ENCODE data around the gene SORCS2.

Gene SORCS2

DNA sequence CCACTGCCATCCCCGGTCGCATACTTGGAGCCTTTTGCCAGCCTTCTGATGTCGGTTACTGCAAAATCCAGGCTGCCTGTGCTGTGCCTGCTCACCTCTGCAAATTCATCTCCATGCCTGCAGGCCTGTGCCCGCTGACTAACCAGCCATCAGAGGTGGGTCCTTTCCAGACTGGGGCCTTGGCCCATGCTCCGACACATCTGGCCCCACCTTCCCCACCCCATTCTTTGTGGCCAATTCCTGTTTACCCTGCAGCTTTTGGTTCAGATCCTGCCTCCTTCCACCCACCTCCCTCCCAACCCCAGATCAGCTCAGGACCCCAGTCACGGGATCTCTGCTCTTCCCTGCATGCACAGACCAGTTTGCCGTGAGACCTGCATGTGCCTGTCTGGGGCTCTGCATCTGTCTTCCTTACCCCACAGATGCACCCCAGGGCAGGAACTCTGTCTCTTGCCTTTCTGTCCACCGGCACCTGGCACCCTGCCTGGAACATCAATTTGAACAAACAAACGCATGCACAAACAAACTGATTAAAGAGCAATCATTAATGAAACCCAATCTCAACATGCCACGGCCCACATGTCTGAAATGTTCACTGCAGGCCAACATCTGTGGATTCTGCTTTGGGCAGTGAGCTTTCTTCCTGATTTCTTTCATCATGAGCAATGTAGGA is 355.2 kb downstream of the SORCS2 start:
- CTCF ChIA-PET: interaction anchor here (0.5 kb wide), 1 partner anchor 1664 kb away, joined by 3 read pairs; no protein-coding TSS in a partner anchor
- Histone ChIP-seq H3K9me3 (ENCODE audit: control extremely low read depth in 1 of 5, control insufficient read depth in 4 of 5, insufficient read depth in 2 of 5, low read depth in 1 of 5, low read length in 4 of 5) (peaks cover 0 to 8% (median 6%) of the 10 kb centered on the region in 5 experiments), H3K36me3 (ENCODE audit: control insufficient read depth in 4 of 4, insufficient read depth in 4 of 4, low read length in 3 of 4) (no peaks in the 10 kb centered on the region), H3K4me1 (ENCODE audit: control extremely low read depth in 1 of 4, control insufficient read depth in 4 of 4, insufficient read depth in 4 of 4, low read length in 3 of 4) (no peaks in the 10 kb centered on the region), H3K4me3 (ENCODE audit: control insufficient read depth in 1 of 7, extremely low read depth in 1 of 7, insufficient read depth in 4 of 7, low read depth in 2 of 7, low read length in 6 of 7) (no peak overlapping the region), H3K27ac (ENCODE audit: insufficient read depth in 1 of 2, low read depth in 1 of 2, low read length in 2 of 2, poor library complexity in 1 of 2, severe bottlenecking in 2 of 2) (no peak overlapping the region), H3K27me3 (replicated peaks in 2 of 5; ENCODE audit: control insufficient read depth in 4 of 5, insufficient read depth in 5 of 5, low read length in 4 of 5) (peaks cover 0 to 26% (median 2%) of the 10 kb centered on the region in 5 experiments)
- DNase-seq: no peak
- 77% methylated on average over 9 of the region's 10 CpGs for WGBS (ENCODE audit: insufficient coverage)
- POLR2A ChIA-PET: no interaction called here

DNA sequence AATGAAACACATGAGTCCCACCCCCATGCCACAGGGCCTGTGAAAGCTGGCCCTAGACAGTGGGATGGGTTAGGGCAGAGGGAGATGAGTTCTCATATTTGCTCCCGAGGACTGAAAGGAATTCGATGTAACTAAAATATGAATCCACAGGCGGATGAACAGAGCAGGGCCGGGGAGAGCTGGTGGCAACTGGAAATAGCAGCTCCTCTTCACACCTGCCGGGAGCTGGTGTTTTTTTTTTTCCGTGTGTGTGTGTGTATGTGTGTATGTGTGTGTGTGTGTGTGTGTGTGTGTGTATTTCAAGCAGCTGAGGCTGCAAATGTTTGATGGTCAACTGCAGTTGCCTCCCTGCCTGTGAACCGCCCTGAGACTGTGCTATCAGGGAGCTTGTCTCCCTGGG is 357.5 kb downstream of the SORCS2 start:
- DNase-seq: no peak
- H3K27me3 ChIP-seq (replicated peaks in 2 of 5; ENCODE audit: control insufficient read depth in 4 of 5, insufficient read depth in 5 of 5, low read length in 4 of 5): peaks cover 0 to 26% (median 2%) of the 10 kb centered on the region in 5 experiments
- peaks cover 3 to 24% (median 19%) of the 10 kb centered on the region in 5 experiments for H3K9me3 ChIP-seq (ENCODE audit: control extremely low read depth in 1 of 5, control insufficient read depth in 4 of 5, insufficient read depth in 2 of 5, low read depth in 1 of 5, low read length in 4 of 5)
- no peaks in the 10 kb centered on the region for H3K4me1 ChIP-seq (ENCODE audit: control extremely low read depth in 1 of 4, control insufficient read depth in 4 of 4, insufficient read depth in 4 of 4, low read length in 3 of 4)
- CTCF ChIA-PET: no interaction called here
- POLR2A ChIA-PET: no interaction called here
- no peak overlapping the region for H3K27ac ChIP-seq (ENCODE audit: insufficient read depth in 1 of 2, low read depth in 1 of 2, low read length in 2 of 2, poor library complexity in 1 of 2, severe bottlenecking in 2 of 2)
- no peaks in the 10 kb centered on the region for H3K36me3 ChIP-seq (ENCODE audit: control insufficient read depth in 4 of 4, insufficient read depth in 4 of 4, low read length in 3 of 4)
- no peak overlapping the region for H3K4me3 ChIP-seq (ENCODE audit: control insufficient read depth in 1 of 7, extremely low read depth in 1 of 7, insufficient read depth in 4 of 7, low read depth in 2 of 7, low read length in 6 of 7)
- 84% methylated on average over 6 of the region's 7 CpGs for WGBS (ENCODE audit: insufficient coverage)

DNA sequence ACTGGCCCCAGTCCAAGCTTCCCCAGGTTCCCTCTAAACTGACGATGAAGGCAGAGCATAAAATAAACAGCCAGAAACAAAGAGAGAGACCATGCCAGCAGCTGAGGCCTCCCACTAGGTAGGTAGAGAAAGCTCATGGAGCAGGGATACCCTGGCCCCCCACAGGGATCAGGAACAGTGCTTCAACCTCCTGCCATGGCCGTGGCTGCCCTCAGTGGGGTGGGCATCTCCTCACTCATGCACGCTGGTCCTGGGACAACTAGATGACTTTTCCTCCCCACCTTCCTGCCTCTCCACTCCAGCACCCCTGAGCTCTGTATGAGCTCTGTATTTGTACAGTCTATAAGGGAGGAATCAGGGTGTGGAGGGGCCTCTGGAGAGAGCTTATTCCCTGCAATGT is 360.1 kb downstream of the SORCS2 start:
- Histone ChIP-seq H3K9me3 (ENCODE audit: control extremely low read depth in 1 of 5, control insufficient read depth in 4 of 5, insufficient read depth in 2 of 5, low read depth in 1 of 5, low read length in 4 of 5) (peaks cover 3 to 29% (median 19%) of the 10 kb centered on the region in 5 experiments), H3K4me3 (ENCODE audit: control insufficient read depth in 1 of 7, extremely low read depth in 1 of 7, insufficient read depth in 4 of 7, low read depth in 2 of 7, low read length in 6 of 7) (no peak overlapping the region), H3K36me3 (ENCODE audit: control insufficient read depth in 4 of 4, insufficient read depth in 4 of 4, low read length in 3 of 4) (no peaks in the 10 kb centered on the region), H3K4me1 (ENCODE audit: control extremely low read depth in 1 of 4, control insufficient read depth in 4 of 4, insufficient read depth in 4 of 4, low read length in 3 of 4) (no peaks in the 10 kb centered on the region), H3K27ac (ENCODE audit: insufficient read depth in 1 of 2, low read depth in 1 of 2, low read length in 2 of 2, poor library complexity in 1 of 2, severe bottlenecking in 2 of 2) (no peak overlapping the region), H3K27me3 (replicated peaks in 2 of 5; ENCODE audit: control insufficient read depth in 4 of 5, insufficient read depth in 5 of 5, low read length in 4 of 5) (peaks cover 0 to 24% (median 0%) of the 10 kb centered on the region in 5 experiments)
- no peak for DNase-seq
- CTCF ChIA-PET: no interaction called here
- POLR2A ChIA-PET: no interaction called here
- WGBS (ENCODE audit: insufficient coverage): 80% methylated on average over 1 of the region's 3 CpGs

DNA sequence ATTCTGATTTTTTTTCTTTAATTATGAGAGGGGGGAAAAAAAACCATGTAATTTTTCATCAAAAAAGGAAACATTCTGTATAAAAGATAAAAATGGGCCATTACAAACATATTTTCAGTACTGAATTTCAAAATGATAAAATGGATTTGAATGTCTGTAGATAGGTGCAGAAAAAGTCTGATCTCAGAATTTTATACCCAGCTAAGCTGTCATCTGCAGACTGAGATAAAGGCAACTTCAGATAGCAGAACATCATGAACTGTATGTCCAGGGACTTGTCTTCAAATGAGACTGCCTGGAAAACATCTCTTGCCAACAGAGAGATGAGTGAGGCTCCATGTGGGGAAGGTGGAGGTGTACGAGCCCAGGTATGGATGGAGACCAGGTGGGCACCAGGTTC is 360.9 kb downstream of the SORCS2 start:
- Histone ChIP-seq H3K36me3 (ENCODE audit: control insufficient read depth in 4 of 4, insufficient read depth in 4 of 4, low read length in 3 of 4) (no peaks in the 10 kb centered on the region), H3K4me3 (ENCODE audit: control insufficient read depth in 1 of 7, extremely low read depth in 1 of 7, insufficient read depth in 4 of 7, low read depth in 2 of 7, low read length in 6 of 7) (no peak overlapping the region), H3K4me1 (ENCODE audit: control extremely low read depth in 1 of 4, control insufficient read depth in 4 of 4, insufficient read depth in 4 of 4, low read length in 3 of 4) (no peaks in the 10 kb centered on the region), H3K27ac (ENCODE audit: insufficient read depth in 1 of 2, low read depth in 1 of 2, low read length in 2 of 2, poor library complexity in 1 of 2, severe bottlenecking in 2 of 2) (no peak overlapping the region), H3K27me3 (replicated peaks in 2 of 5; ENCODE audit: control insufficient read depth in 4 of 5, insufficient read depth in 5 of 5, low read length in 4 of 5) (peaks cover 0 to 21% (median 0%) of the 10 kb centered on the region in 5 experiments), H3K9me3 (ENCODE audit: control extremely low read depth in 1 of 5, control insufficient read depth in 4 of 5, insufficient read depth in 2 of 5, low read depth in 1 of 5, low read length in 4 of 5) (peaks cover 3 to 29% (median 20%) of the 10 kb centered on the region in 5 experiments)
- WGBS (ENCODE audit: insufficient coverage): no CpG with 5 or more reads among the region's 1 CpG
- ChIA-PET CTCF (no interaction called here), POLR2A (no interaction called here)
- DNase-seq: no peak

DNA sequence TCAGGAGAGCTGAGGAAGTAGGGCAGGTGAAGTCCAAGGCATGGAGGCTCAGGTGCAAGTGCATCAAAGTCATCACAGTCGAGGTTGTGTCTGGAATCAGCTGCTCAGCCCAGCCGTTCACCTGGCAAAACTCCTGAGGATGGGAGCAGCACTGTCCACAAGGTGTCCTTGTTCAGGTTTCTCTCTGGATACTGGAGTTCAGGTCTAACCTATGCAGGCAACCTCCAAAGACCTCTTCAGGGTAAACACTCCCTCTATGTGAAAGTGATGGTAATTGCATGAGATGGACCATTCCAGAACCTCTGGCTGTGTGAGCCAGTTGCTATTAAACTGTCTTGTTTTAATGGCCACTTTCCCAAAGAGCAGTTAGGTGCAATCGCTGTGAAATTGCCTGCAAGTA is 362.6 kb downstream of the SORCS2 start:
- no peak overlapping the region for H3K4me3 ChIP-seq (ENCODE audit: control insufficient read depth in 1 of 7, extremely low read depth in 1 of 7, insufficient read depth in 4 of 7, low read depth in 2 of 7, low read length in 6 of 7)
- no peak for DNase-seq
- no peaks in the 10 kb centered on the region for H3K4me1 ChIP-seq (ENCODE audit: control extremely low read depth in 1 of 4, control insufficient read depth in 4 of 4, insufficient read depth in 4 of 4, low read length in 3 of 4)
- H3K9me3 ChIP-seq (ENCODE audit: control extremely low read depth in 1 of 5, control insufficient read depth in 4 of 5, insufficient read depth in 2 of 5, low read depth in 1 of 5, low read length in 4 of 5): peaks cover 3 to 29% (median 20%) of the 10 kb centered on the region in 5 experiments
- no peaks in the 10 kb centered on the region for H3K36me3 ChIP-seq (ENCODE audit: control insufficient read depth in 4 of 4, insufficient read depth in 4 of 4, low read length in 3 of 4)
- CTCF ChIA-PET: no interaction called here
- H3K27ac ChIP-seq (ENCODE audit: insufficient read depth in 1 of 2, low read depth in 1 of 2, low read length in 2 of 2, poor library complexity in 1 of 2, severe bottlenecking in 2 of 2): no peak overlapping the region
- 81% methylated on average over 3 of the region's 3 CpGs for WGBS (ENCODE audit: insufficient coverage)
- H3K27me3 ChIP-seq (replicated peaks in 2 of 5; ENCODE audit: control insufficient read depth in 4 of 5, insufficient read depth in 5 of 5, low read length in 4 of 5): peaks cover 0 to 14% (median 0%) of the 10 kb centered on the region in 5 experiments
- POLR2A ChIA-PET: no interaction called here

DNA sequence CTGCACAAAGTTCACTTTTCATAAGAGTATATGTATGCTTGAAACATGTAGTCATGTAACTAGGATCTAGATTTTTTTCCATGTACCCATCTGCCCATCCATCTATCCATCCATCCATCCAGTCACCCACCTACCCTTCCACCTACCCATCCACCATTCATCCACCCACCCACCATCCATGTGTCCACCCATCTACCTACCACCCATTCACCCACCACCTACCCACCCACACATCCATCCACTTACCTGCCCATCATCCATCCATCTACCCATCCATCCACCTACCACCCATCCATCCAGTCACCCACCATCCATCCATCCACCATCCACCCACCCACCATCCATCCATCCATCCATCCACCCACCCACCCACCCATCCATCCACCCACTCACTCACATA is 364.2 kb downstream of the SORCS2 start:
- no peak overlapping the region for H3K4me3 ChIP-seq (ENCODE audit: control insufficient read depth in 1 of 7, extremely low read depth in 1 of 7, insufficient read depth in 4 of 7, low read depth in 2 of 7, low read length in 6 of 7)
- H3K27ac ChIP-seq (ENCODE audit: insufficient read depth in 1 of 2, low read depth in 1 of 2, low read length in 2 of 2, poor library complexity in 1 of 2, severe bottlenecking in 2 of 2): no peak overlapping the region
- no peaks in the 10 kb centered on the region for H3K4me1 ChIP-seq (ENCODE audit: control extremely low read depth in 1 of 4, control insufficient read depth in 4 of 4, insufficient read depth in 4 of 4, low read length in 3 of 4)
- H3K9me3 ChIP-seq (ENCODE audit: control extremely low read depth in 1 of 5, control insufficient read depth in 4 of 5, insufficient read depth in 2 of 5, low read depth in 1 of 5, low read length in 4 of 5): peaks cover 3 to 29% (median 20%) of the 10 kb centered on the region in 5 experiments
- H3K36me3 ChIP-seq (ENCODE audit: control insufficient read depth in 4 of 4, insufficient read depth in 4 of 4, low read length in 3 of 4): no peaks in the 10 kb centered on the region
- ChIA-PET POLR2A (no interaction called here), CTCF (no interaction called here)
- DNase-seq: no peak
- peaks cover 0 to 6% (median 0%) of the 10 kb centered on the region in 5 experiments for H3K27me3 ChIP-seq (replicated peaks in 2 of 5; ENCODE audit: control insufficient read depth in 4 of 5, insufficient read depth in 5 of 5, low read length in 4 of 5)

DNA sequence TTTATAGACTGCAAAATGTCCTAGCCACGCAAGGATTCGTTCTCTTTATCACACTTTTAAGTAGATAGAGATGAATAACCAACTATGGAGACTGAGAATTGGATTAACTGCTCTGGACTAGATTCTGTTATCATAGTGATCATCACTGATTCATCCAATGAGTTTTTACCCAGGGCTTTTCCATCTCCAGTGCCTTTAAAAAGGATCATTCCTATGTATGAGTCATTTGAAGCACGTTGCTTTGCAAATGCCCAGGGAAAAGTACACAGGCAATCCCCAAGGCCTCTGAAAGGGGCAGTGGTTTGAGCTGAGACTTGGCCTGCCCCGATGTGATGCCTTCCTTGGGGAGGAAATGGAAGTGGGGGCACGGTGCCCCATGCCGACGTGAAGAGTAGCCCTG is 365.1 kb downstream of the SORCS2 start:
- H3K9me3 ChIP-seq (ENCODE audit: control extremely low read depth in 1 of 5, control insufficient read depth in 4 of 5, insufficient read depth in 2 of 5, low read depth in 1 of 5, low read length in 4 of 5): peaks cover 3 to 21% (median 14%) of the 10 kb centered on the region in 5 experiments
- DNase-seq: no peak
- ChIA-PET CTCF (no interaction called here), POLR2A (no interaction called here)
- no peaks in the 10 kb centered on the region for H3K36me3 ChIP-seq (ENCODE audit: control insufficient read depth in 4 of 4, insufficient read depth in 4 of 4, low read length in 3 of 4)
- H3K4me1 ChIP-seq (ENCODE audit: control extremely low read depth in 1 of 4, control insufficient read depth in 4 of 4, insufficient read depth in 4 of 4, low read length in 3 of 4): no peaks in the 10 kb centered on the region
- H3K27me3 ChIP-seq (replicated peaks in 2 of 5; ENCODE audit: control insufficient read depth in 4 of 5, insufficient read depth in 5 of 5, low read length in 4 of 5): peaks cover 0 to 3% (median 0%) of the 10 kb centered on the region in 5 experiments
- WGBS (ENCODE audit: insufficient coverage): 76% methylated on average over 2 of the region's 7 CpGs
- no peak overlapping the region for H3K4me3 ChIP-seq (ENCODE audit: control insufficient read depth in 1 of 7, extremely low read depth in 1 of 7, insufficient read depth in 4 of 7, low read depth in 2 of 7, low read length in 6 of 7)
- no peak overlapping the region for H3K27ac ChIP-seq (ENCODE audit: insufficient read depth in 1 of 2, low read depth in 1 of 2, low read length in 2 of 2, poor library complexity in 1 of 2, severe bottlenecking in 2 of 2)

All from common myeloid progenitor, CD34-positive (primary cell).